HG03175 (cell line): ENCODE measurements around the gene PPP2R1A.
A peak's percentile ranks its signal among the peaks of the same experiment; 100 is the strongest.

ENCODE experiments used
- ATAC-seq: cut with Tn5 transposase; IDR thresholded peaks from one replicate; pipeline ENCODE4 v1.9.1; 2021; ENCODE audit warnings: mild to moderate bottlenecking, moderate library complexity; ENCODE audit not compliant: unreplicated experiment

Gene PPP2R1A

GRCh38 chr19:52189735-52190486, at the start of gene PPP2R1A:
Gene PPP2R1A, plus strand, starts transcription at chr19:52190052. Its CDS starts 45 bp downstream, at chr19:52190097.
- ATAC-seq, result peak; percentile 89

GRCh38 chr19:52141203-52141602, 48.6 kb upstream of the PPP2R1A start:
- no peak for ATAC-seq

DNA sequence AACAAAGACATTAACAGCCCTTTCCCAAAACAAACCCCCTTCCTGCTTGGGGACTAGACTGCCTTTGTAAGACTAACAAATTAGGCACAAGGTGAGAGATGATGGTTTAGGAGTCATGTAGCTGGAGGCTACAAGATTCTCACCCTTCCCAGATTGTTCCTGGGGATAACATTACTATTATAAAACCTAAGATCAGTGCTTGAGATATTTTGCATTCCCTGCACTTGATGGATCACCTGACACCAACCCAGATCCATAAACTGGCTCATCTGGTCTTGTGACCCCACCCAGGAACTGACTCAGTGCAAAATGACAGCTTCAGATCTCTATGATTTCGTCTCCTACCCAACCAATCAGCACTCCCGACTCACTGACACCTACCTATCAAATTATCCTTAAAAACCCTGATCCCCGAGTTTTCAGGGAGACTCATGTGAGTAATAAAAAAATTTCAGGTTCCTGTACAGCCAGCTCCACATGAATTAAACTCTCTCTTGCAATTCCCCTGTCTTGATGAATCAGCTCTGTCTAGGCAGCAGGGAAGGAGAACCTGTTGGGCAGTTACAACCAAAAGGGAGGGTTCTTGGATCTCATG, 47.8 kb upstream of the PPP2R1A start:
- ATAC-seq, result no peak

DNA sequence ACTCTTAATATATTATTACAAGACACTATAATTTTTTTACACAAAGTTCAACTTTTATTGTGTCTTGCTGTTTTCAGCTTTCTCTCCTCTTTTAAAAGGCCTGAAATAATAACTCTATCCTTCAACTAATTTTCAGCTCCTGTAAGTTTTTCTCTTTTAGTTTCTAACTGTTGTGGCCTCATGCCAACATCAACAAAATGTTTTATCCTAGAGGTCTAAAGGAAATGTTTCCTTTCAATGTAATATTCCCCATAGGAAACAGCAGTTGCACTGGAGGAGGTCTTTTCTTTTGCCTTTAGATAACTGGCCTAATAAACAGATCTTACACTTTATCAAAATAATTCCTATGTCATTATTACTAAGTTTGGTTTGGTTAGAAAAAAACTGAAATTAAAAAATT, 41.6 kb upstream of the PPP2R1A start:
- ATAC-seq, result no peak

DNA sequence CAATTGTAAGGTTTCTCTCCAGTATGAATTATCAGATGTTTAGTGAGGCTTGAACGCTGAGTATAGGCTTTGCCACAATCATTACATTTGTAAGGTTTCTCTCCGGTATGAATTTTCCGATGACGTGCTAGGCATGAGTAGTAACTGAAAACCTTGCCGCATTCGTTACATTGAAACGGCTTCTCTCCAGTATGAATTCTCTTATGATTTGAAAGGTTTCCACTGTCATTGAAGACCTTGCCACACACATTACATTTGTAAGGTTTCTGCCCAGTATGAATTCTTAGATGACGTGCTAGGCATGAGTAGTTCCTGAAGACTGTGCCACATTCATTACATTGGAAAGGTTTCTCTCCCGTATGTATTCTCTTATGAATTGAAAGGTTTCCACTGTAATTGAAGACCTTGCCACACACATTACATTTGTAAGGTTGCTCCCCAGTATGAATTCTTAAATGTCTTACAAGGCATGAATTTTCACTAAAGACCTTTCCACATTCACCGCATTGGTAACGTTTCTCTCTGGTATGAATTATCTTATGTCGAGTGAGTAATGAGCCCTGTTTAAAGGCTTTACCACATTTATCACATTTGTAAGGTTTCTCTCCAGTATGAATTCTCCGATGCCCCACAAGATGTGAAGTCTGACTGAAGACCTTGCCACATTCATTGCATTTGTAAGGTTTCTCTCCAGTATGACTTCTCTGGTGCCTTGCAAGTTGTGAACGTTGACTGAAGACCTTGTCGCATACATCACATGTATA, 34.1 kb upstream of the PPP2R1A start:
- no peak for ATAC-seq

GRCh38 chr19:52170304-52170703, 19.5 kb upstream of the PPP2R1A start:
- no peak for ATAC-seq

DNA sequence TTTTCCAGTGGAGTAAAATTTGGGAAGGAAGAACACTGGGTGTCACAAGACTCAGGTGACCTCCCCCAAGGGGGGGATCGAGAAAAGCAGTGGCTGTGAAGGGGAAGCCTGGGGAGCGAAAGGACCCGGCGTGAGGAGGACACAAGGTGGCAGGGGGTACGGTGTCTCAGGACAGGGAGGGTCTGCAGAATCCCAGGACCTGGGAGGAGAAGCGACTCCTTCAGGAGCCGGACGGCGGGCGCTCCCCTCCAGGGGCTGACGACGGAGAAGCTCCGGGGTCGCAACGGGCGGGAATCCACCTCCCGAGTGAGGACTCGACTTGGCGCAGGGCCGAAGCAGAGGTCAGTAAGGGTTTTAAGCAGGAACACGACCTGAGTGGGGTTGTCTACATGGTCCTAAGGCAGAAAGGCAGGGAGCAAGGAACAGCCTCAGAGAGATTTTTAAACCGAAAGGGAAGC, 19.0 kb upstream of the PPP2R1A start:
- peak; percentile 24 for ATAC-seq

- peak; percentile 80 for ATAC-seq
Measured at GRCh38 chr19:52171321-52172169, 18.3 kb upstream of the PPP2R1A start, which contains the start of gene ZNF836. Gene ZNF836, minus strand, starts transcription at chr19:52171621. Its CDS starts 3,549 bp downstream, at chr19:52168072.

GRCh38 chr19:52172347-52172746, 17.5 kb upstream of the PPP2R1A start:
- ATAC-seq, result no peak

DNA sequence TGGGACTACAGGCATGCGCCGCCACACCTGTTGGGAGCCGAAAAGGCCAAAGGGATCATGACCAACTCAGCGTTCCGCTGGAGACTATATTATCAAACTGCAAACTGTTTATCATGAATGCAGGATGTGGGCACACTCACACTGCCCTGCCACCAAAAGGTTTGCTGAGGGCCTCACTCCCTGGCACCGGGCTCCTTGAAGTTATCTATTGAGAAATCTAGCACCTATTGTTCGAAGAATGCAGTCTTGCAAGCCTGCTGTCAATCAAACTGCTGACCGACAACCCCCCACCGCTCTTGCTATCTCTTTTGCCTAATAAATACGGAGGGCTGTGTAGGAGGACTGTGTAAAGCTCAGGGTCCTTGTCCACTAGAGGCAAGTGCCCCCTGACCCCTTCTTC, 13.3 kb upstream of the PPP2R1A start:
- no peak for ATAC-seq

- ATAC-seq, result no peak
Measured at GRCh38 chr19:52187407-52187806, 2.4 kb upstream of the PPP2R1A start.

DNA sequence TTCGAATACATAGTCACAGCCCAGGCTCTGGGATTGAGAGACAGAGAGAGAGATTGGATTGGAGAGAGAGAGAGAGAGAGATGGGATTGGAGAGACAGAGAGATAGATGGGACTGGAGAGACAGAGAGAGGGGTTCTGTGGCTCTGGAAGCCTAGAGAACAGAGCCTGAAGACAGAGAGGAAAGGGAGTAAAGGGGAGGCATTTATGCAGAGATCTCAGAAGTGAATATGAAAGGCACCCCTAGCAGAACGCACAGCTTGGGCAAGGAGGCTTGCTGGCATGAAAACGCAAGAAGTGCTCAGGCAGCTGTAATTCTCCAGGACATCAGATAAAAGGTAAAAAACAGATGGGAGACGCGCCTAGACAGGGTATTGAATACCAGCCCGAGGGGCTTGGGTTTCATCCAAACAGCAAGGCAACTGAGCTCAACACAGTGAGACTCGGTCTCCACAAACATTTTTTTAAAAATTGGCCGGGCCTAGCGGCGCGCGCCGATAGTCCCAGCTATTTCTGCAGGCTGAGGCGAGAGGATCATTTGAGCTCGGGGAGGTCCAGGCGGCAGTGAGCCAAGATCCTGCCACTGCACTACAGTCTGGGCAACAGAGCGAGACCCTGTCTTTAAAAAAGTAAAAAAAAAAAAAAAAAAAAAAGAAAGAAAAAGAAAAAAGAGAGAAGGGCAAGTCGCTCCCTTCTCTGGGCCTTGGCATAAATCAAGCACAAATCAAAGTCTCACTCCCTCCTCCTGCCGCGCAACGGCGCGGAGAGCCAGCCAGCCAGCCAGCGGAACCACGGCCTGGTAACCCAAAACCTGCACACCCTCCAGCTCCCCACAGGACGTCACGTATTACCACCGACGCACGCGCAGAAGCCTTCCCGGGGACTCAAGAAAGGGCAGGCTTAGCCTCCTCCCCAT, 774 bp upstream of the PPP2R1A start:
- ATAC-seq, result peak; percentile 13

- no peak for ATAC-seq
Measured at GRCh38 chr19:52190487-52191293, 838 bp downstream of the PPP2R1A start.

- no peak for ATAC-seq
Measured at GRCh38 chr19:52191389-52191788, 1.5 kb downstream of the PPP2R1A start.

DNA sequence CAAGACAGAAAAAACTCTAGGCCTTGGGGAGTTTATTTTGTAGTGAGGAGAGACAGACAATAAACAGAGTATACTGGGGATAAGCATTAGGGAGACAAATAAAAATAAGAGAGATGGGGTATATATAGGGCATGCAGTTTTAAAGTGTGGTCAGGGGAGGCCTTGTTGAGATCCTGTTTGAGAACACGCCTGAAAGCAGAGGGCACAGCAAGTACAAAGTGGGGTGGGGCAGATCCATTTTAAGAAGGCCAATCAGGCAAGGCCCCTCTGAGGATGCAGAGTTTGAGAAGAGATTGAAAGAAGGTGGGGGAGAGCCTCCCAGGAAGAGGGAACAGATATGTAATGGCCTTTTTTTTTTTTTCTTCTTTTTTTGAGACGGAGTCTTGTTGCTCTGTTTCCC, 2.1 kb downstream of the PPP2R1A start:
- no peak for ATAC-seq

DNA sequence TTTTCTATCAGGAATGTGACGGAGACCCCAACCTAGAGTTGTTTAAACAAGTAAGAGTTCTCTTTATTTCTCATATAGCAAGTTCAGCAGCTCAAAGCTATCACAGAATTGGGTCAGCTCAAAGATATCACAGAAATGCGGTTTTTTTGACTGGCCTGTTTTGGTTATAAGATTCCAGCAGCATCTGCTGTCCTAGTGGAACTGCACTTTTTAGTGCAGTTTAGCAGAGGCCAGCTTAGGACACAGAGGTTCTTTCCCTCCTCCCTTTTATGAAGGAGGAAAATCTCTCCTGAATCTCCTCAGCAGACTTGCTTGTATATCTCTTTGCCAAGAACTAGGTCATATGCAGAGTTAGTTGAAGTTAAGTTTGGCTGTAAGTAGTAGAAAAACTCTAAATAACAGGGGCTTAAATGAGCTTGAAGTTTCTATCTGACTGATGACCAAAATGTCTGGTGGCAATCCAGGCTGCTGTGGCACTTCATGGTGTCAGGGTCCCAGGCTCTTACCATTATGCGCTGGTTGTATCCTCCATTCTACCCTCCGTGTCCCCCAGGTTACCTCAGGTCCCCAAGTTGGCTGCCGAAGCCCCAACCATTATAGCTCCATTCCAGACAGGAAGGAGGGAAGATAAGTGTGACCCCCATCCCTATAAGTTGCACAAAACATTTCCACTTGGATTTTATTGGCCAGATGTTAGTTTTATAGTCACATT, 6.6 kb downstream of the PPP2R1A start:
- no peak for ATAC-seq

- no peak for ATAC-seq
Measured at GRCh38 chr19:52197964-52198363, 8.1 kb downstream of the PPP2R1A start.

- no peak for ATAC-seq
Measured at GRCh38 chr19:52198678-52199077, 8.8 kb downstream of the PPP2R1A start.
